DND-41 (cell line): ENCODE data around the gene NDUFB5.

ENCODE experiments used
- CTCF ChIP-seq: IDR thresholded peaks from 2 replicates; pipeline ENCODE4 v1.5.1; 2012; ENCODE audit warnings: borderline replicate concordance, low read length, moderate library complexity, mild to moderate bottlenecking; ENCODE audit not compliant: poor library complexity, severe bottlenecking; ENCODE audit errors: extremely low read depth
- EZH2 ChIP-seq: IDR thresholded peaks from 3 replicates; pipeline ENCODE4 v1.6.1; 2012; ENCODE audit warnings: borderline replicate concordance, low read depth, mild to moderate bottlenecking, moderate library complexity, low read length, inconsistent platforms; ENCODE audit not compliant: severe bottlenecking

GRCh38 chr3:179610066-179610465, 5.5 kb downstream of the NDUFB5 start:
- no peak for TF ChIP-seq CTCF
- TF ChIP-seq EZH2, result no peak
